Panc1 (cell line): ENCODE results near the gene PLXNC1. TPM values are rescaled to one million over a fixed set of nuclear protein-coding genes. Genes with fewer than 3 reads are reported as not detected.

Experiments used
- ATAC-seq: fragments of 200-7000 bp; cut with Tn5 transposase; 2 replicates; pipeline ENCODE4 v1.9.1; 2020; ENCODE audit warnings: mild to moderate bottlenecking, moderate library complexity
- BruUV-seq: library from RNA; stranded (reverse); fragments of 400-500 nt; replicated peaks from 2 replicates; lab custom pipeline; 2021; lab: Mats Ljungman, UMichigan
- CTCF ChIA-PET: fragments of 300-600 bp; sonication (Branson Sonifier 250); formaldehyde crosslinking; loops from one replicate; lab custom pipeline; 2022; ENCODE audit warnings: antibody characterized with exemption; lab: Charles Lee
- POLR2A ChIA-PET: fragments of 300-600 bp; sonication (Branson Sonifier 250); formaldehyde crosslinking; loops from one replicate; lab custom pipeline; 2022; ENCODE audit warnings: antibody characterized with exemption; lab: Charles Lee
- DNase-seq: peaks from one replicate; pipeline ENCODE4 v3.0.0-alpha.2; 2010; ENCODE audit warnings: low read depth, low spot score
- H3K27ac ChIP-seq: 2 replicates; pipeline ENCODE4 v1.5.1; 2011; ENCODE audit warnings: mild to moderate bottlenecking, low read length, inconsistent platforms
- H3K27me3 ChIP-seq: fragments of 200-500 bp; sonication (Bioruptor generic); 2 replicates; pipeline ENCODE4 v1.6.0; 2014; ENCODE audit warnings: low read length, inconsistent platforms; ENCODE audit not compliant: control insufficient read depth, insufficient read depth
- H3K36me3 ChIP-seq: fragments of 200-500 bp; sonication (Bioruptor generic); 2 replicates; pipeline ENCODE4 v1.5.1; 2014; ENCODE audit warnings: inconsistent platforms, mild to moderate bottlenecking, low read length, moderate library complexity; ENCODE audit not compliant: control insufficient read depth, insufficient read depth
- H3K4me1 ChIP-seq: 2 replicates; pipeline ENCODE4 v1.5.1; 2011; ENCODE audit warnings: inconsistent platforms, mild to moderate bottlenecking, low read length, moderate library complexity; ENCODE audit not compliant: control insufficient read depth, insufficient read depth
- H3K4me3 ChIP-seq, 2 experiments: 2 replicates each; pipeline ENCODE4 v1.5.1; 2011 to 2012; ENCODE audit warnings: low read depth in 2 of 2, low read length in 2 of 2, mild to moderate bottlenecking in 2 of 2, inconsistent platforms in 1 of 2, moderate library complexity in 1 of 2
- H3K9me3 ChIP-seq: fragments of 200-500 bp; sonication (Bioruptor generic); 2 replicates; pipeline ENCODE4 v1.5.1; 2014; ENCODE audit warnings: low read depth, mild to moderate bottlenecking, inconsistent platforms, low read length, moderate library complexity; ENCODE audit not compliant: control insufficient read depth, insufficient read depth
- POLR2AphosphoS5 ChIP-seq: IDR thresholded peaks from 2 replicates; pipeline ENCODE4 v1.6.1; 2012; ENCODE audit warnings: mild to moderate bottlenecking, low read depth, low read length, moderate library complexity
- SIN3A ChIP-seq: IDR thresholded peaks from 2 replicates; pipeline ENCODE4 v1.6.1; 2012; ENCODE audit warnings: low read depth, mild to moderate bottlenecking, low read length, moderate library complexity, borderline replicate concordance; ENCODE audit not compliant: insufficient read depth
- TCF7L2 ChIP-seq: IDR thresholded peaks from 2 replicates; pipeline ENCODE4 v1.6.1; 2011; ENCODE audit warnings: mild to moderate bottlenecking, low read depth, low read length, inconsistent platforms
- in situ Hi-C: cut with HindIII; loops from 2 replicates; pipeline ENCODE4 v1.10.0; 2016; ENCODE audit warnings: low sequenced_read_pairs, low pct_unique_long_range_greater_than_20kb
- intact Hi-C: fragments of 100-400 bp; cut with micrococcal nuclease; formaldehyde crosslinking; loops from one replicate; pipeline ENCODE4 v1.10.0; 2022; ENCODE audit not compliant: unreplicated experiment
- total RNA-seq: library from RNA; stranded (reverse); gene quantifications from one replicate; pipeline ENCODE4 v1.2.1, GENCODE V29; 2021; ENCODE audit not compliant: unreplicated experiment
- TF ChIP-seq, protein P1 (sequence below), 2 experiments: IDR thresholded peaks; 2 replicates each; pipeline ENCODE4 v1.6.1; 2011 to 2012; ENCODE audit warnings: low read depth in 2 of 2, control low read depth in 1 of 2, low read length in 1 of 2, mild to moderate bottlenecking in 1 of 2, moderate library complexity in 1 of 2; ENCODE audit not compliant: insufficient read depth in 1 of 2
- TF ChIP-seq, protein P2 (sequence below): fragments of 450-650 bp; IDR thresholded peaks from 2 replicates; pipeline ENCODE4 v1.5.1; 2017; ENCODE audit warnings: mild to moderate bottlenecking

PLXNC1 gene
- total RNA-seq, 1 experiment from 2014 or later, result 0.57 TPM

DNA sequence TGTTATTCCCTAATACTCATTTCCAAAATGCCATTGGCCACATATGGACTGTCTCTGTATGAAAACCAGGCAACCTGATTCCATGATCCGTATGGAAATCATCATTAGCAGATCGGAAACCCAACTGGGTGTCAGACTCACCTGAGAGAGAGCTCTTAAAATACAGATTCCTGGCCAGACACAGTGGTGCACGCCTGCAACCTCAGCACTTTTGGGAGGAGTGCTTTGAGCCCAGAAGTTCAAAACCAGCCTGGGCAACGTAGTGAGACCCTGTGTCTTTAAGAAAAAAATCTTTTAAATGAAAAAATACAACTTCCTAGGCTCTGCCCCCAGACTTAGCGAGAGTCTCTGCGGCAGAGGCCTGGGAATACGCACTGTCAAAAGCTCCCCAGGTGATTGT lies 37.4 kb downstream of the PLXNC1 start:
- H3K27ac ChIP-seq, result no peak overlapping the region
- no peak for DNase-seq
- no peaks in the 10 kb centered on the region for H3K9me3 ChIP-seq
- H3K4me3 ChIP-seq, result no peak overlapping the region
- no peak for ATAC-seq
- TF ChIP-seq TCF7L2 (no peak), POLR2AphosphoS5 (no peak), SIN3A (no peak)
- TF ChIP-seq, protein P1, sequence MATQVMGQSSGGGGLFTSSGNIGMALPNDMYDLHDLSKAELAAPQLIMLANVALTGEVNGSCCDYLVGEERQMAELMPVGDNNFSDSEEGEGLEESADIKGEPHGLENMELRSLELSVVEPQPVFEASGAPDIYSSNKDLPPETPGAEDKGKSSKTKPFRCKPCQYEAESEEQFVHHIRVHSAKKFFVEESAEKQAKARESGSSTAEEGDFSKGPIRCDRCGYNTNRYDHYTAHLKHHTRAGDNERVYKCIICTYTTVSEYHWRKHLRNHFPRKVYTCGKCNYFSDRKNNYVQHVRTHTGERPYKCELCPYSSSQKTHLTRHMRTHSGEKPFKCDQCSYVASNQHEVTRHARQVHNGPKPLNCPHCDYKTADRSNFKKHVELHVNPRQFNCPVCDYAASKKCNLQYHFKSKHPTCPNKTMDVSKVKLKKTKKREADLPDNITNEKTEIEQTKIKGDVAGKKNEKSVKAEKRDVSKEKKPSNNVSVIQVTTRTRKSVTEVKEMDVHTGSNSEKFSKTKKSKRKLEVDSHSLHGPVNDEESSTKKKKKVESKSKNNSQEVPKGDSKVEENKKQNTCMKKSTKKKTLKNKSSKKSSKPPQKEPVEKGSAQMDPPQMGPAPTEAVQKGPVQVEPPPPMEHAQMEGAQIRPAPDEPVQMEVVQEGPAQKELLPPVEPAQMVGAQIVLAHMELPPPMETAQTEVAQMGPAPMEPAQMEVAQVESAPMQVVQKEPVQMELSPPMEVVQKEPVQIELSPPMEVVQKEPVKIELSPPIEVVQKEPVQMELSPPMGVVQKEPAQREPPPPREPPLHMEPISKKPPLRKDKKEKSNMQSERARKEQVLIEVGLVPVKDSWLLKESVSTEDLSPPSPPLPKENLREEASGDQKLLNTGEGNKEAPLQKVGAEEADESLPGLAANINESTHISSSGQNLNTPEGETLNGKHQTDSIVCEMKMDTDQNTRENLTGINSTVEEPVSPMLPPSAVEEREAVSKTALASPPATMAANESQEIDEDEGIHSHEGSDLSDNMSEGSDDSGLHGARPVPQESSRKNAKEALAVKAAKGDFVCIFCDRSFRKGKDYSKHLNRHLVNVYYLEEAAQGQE (IDR thresholded peaks at IDR 0.05; ENCODE audit: insufficient read depth in 1 of 2, low read depth in 2 of 2, low read length in 1 of 2), result no peak
- peaks cover 4% of the 10 kb centered on the region for H3K27me3 ChIP-seq
- CTCF ChIA-PET, result no interaction called here
- H3K36me3 ChIP-seq, result no peaks in the 10 kb centered on the region
- no TSS peak for BruUV-seq
- H3K4me1 ChIP-seq, result no peaks in the 10 kb centered on the region
- in situ Hi-C loops (no loop called here), intact Hi-C loops (no loop called here)
- POLR2A ChIA-PET, result no interaction called here

DNA sequence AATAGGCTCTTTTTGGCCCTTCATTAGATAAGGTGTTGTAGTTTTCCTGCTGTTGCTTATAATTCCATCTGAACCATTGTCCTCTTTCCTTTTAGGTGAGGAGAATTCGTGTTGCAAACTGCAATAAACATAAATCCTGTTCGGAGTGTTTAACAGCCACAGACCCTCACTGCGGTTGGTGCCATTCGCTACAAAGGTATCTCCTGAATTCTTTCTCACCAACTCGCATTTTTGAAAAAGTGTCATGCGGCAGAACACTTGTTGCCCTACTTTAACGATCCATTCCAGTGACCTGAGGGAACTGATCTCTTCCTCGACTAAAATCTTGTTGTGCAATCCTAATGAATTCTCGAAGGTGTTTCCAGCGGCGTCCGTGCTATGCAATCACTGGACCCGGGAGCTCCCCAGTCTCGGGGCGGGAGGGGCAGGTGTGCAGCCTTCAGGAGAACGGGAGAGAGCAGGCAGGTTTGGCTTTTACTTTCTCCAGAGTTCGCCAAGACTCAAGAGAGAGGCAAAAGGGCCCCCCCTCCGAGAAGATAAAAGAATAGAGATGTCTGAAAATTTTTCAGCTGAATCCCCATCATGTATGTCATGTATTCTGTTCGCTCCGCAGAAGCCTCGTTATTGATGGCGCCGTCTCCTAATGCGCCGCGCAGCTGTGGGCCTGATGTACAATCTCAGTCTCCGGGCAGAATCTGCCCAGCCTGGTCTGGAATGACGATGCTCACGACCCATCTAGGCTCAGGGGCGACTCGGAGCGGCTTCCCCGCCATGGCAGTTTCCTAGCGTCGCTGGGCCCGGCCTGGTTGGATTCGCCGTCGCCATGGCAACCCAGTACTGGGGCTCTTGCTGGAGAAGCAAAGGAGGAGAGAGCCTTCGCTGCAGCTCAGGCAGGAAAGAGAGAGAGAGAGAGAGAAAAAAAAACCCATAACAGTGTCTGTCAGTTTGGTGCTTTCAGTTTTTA lies 38.2 kb downstream of the PLXNC1 start:
- Histone ChIP-seq H3K4me1 (no peaks in the 10 kb centered on the region), H3K36me3 (no peaks in the 10 kb centered on the region), H3K9me3 (no peaks in the 10 kb centered on the region), H3K27ac (no peak overlapping the region), H3K27me3 (peaks cover 4% of the 10 kb centered on the region), H3K4me3 (no peak overlapping the region)
- DNase-seq, result no peak
- no peak for TF ChIP-seq TCF7L2
- no peak for TF ChIP-seq POLR2AphosphoS5
- no peak for TF ChIP-seq SIN3A
- TF ChIP-seq, protein P1 (IDR thresholded peaks at IDR 0.05; ENCODE audit: insufficient read depth in 1 of 2, low read depth in 2 of 2, low read length in 1 of 2), result no peak
- TF ChIP-seq, protein P2, sequence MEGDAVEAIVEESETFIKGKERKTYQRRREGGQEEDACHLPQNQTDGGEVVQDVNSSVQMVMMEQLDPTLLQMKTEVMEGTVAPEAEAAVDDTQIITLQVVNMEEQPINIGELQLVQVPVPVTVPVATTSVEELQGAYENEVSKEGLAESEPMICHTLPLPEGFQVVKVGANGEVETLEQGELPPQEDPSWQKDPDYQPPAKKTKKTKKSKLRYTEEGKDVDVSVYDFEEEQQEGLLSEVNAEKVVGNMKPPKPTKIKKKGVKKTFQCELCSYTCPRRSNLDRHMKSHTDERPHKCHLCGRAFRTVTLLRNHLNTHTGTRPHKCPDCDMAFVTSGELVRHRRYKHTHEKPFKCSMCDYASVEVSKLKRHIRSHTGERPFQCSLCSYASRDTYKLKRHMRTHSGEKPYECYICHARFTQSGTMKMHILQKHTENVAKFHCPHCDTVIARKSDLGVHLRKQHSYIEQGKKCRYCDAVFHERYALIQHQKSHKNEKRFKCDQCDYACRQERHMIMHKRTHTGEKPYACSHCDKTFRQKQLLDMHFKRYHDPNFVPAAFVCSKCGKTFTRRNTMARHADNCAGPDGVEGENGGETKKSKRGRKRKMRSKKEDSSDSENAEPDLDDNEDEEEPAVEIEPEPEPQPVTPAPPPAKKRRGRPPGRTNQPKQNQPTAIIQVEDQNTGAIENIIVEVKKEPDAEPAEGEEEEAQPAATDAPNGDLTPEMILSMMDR, result no peak
- CTCF ChIA-PET, result no interaction called here
- in situ Hi-C loops (no loop called here), intact Hi-C loops (no loop called here)
- no TSS peak for BruUV-seq
- POLR2A ChIA-PET, result no interaction called here
- ATAC-seq, result no peak
